ENCODE results near the gene IQCF5.

GRCh38 chr3:51888463-51889105 lies 13.2 kb upstream of the IQCF5 start:
- no peak for TF ChIP-seq POLR2AphosphoS5 (IDR thresholded peaks at IDR 0.05; ENCODE audit: low read depth, low read length)
- no peak for TF ChIP-seq REST (IDR thresholded peaks at IDR 0.05; ENCODE audit: insufficient read depth in 1 of 2, low read depth in 2 of 2, low read length in 2 of 2)
- no peak for TF ChIP-seq SIN3A (IDR thresholded peaks at IDR 0.05; ENCODE audit: borderline replicate concordance, insufficient read depth, low read length)
- no peak for TF ChIP-seq TAF1 (IDR thresholded peaks at IDR 0.05; ENCODE audit: borderline replicate concordance, insufficient read depth, low read length)
